GM12892 (cell line): ENCODE measurements around the gene CAPNS1.

ENCODE experiments used
- POLR2A ChIP-seq: IDR thresholded peaks from 2 replicates; pipeline ENCODE4 v1.6.1; 2011; ENCODE audit warnings: low read depth, low read length, control low read depth
- TAF1 ChIP-seq: IDR thresholded peaks from 2 replicates; pipeline ENCODE4 v1.6.1; 2011; ENCODE audit warnings: low read depth, mild to moderate bottlenecking, control low read depth, low read length, borderline replicate concordance

- TF ChIP-seq POLR2A, result peak; percentile 54; the same call in 1 of the 2 replicates
- no peak for TF ChIP-seq TAF1
Measured at GRCh38 chr19:36140304-36141038, 605 bp downstream of the CAPNS1 start.
